DMS79 treated with DMSO at 0.1 percent for 48 hours (cell line): ENCODE data around the gene TMPRSS4.

Source experiments
- DNase-seq: peaks from one replicate; lab custom pipeline; 2025; lab: John Stamatoyannopoulos, UW

The TMPRSS4 gene

DNA sequence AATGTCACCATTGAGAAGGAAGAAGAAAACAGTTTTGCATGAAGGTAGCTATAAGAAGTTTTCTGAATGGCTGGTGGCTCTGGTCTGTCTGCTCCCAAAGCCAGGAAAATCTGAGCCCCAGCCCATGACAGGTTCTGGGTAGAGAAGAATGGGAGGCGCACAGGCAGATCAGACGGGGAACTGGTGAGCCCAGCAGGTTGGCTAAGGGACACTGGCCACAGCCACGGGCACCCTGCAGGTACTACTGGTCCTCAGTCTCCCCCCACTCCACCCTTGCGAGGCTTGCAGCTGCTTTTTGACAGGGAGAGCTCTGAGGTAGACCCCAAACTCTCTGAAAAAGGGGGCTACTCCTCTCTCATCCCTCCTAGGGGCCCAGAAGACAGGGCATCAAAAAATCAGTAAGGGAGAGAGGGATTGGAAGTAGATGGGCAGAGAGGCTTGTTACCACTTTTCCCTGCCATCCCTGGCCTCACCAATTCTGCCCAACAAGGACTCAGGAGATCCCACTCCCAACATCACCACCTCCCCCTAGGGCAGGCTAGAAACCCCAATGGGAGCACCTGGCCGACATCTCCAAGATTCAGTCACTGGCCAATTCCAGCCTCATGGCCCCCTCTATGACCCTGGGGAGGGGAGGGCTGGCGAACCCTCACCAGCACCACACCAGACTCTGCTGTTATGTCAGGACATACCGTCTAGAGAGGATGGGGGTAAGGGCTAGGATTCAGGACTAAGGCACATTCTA lies 58.3 kb downstream of the TMPRSS4 start:
- DNase-seq, result no peak

DNA sequence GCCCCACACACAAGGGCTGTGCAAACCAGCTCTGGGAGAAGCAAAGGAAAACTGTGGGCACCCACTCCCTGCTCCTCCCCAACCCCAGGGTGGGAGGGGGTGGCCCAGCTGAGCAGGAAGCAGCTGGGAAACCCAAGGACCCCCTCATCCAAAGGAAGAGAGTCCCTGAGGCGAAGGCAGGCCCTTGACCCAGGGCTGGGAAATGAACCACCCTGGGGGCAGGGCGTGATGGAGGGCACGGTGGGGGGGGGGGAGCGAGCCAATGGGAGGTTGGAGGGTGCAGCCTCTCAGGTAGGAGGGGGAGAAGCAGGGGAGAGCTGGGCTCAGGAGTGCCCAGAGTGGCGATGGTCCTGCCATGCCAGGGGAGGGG lies 58.9 kb downstream of the TMPRSS4 start:
- no peak for DNase-seq

DNA sequence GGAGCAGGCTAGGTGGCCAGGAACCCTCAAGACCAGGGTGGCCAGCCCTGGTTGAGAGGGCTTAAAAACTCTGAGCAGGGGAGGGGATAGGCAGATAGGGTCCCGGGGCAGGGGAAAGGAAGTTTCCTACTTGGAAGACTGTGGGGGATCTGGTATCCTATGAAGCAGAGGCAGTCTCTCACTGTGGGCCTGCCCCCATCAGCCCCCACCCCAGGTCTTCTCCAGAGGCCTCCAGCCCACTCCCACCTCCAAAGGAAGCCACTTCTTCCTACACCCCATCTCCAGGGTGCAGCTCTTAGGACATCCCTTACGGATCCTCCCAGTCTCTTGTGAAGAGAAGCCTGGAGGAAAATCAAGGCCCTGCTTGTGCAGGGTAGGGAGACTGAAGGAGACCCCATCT lies 59.5 kb downstream of the TMPRSS4 start:
- DNase-seq, result no peak

GRCh38 chr11:118136801-118137200 lies 59.9 kb downstream of the TMPRSS4 start:
- DNase-seq, result no peak

DNA sequence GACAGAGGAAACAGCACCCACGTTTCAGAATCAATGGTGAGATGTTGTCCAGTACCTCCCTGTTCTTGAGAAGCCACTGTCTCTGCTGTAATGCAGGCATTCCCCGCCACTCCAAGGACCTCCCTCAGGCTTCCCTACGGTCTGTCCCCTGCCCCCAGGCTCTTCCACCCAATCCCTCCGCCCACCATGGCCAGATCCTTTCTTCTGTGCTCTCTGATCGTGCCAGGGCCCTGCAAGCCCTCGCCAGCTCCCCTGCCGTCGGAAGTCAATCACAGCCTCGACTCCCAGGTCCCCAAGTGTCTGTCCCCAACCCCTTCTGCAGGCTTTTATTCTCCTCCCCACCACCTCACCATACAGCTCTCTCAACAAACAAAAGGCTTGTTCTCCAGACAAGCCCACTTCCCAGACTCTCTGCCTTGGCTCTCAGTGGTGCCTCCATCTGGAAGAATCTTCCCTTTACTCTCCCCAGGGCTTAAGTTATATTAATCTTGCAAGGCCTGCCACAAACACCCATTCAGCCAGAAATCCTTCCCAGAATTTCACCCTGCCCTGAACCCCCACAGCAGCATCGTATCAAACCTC lies 62.1 kb downstream of the TMPRSS4 start:
- DNase-seq, result no peak

DNA sequence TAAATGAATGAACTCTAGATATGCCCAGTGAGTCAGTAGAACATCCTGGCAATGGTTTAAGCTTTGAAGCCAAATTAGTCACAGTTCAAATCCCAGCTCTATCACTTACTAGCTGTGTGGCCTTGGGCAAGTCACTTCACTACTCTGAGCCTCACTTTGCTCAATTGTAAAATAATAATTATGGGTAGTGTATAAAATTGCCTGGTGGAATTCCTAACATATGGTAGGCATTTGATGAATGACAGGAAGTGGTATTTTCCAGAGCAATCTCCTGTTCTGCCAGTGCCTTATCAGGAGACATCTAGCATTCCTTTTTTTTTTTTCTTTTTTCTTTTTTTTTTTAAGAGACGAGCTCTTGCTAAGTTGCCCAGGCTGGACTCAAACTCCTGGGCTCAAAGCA lies 62.7 kb downstream of the TMPRSS4 start:
- DNase-seq, result no peak

- DNase-seq, result no peak
These were observed 65.2 kb downstream of the TMPRSS4 start for GRCh38 chr11:118142081-118142480.

DNA sequence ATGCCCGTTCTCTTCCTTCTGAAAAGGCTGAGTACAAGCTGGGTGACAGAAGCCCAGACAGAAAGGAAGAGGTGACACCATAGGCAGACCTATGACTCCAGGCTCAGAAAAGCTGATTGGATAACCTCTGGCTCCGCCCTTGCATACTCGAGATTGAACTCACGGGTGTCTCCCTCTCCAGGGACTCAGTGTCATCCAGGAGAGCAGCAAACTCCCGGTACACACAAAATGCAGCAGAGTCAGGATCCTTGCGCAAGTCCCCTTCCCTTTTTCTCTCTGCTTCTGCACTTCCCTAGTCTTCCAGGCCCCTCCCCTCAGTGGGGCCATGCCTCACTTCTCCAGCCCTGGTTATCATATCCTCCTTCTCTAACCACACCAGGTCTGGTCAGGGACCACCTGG lies 65.9 kb downstream of the TMPRSS4 start:
- DNase-seq, result no peak

DNA sequence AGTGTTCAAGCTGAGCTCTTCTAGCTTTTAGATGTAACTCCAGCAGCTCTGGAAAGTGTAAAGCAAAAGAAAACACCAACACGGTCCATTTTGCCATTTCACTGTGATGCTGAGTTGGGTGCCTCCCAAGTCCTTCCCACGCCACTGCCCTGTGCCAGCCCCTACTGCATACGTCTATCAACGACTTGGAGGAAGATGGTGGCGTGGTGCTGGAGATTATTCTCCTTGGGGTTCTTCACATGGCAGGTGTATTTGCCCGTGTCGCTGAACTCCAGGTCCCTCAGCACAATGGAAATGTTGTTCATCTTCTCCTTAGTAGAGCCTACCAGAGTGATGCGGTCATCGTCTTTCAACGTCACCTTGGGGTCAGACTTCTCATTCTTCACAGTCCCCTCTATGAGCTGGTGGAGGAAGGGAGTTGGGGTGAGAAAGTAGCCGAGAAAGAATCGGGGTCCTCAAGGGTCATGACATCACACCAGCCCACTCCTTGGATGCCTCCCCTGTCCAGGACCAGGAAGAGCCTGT lies 66.8 kb downstream of the TMPRSS4 start:
- no peak for DNase-seq

GRCh38 chr11:118144301-118145268 lies 67.7 kb downstream of the TMPRSS4 start:
- no peak for DNase-seq

- DNase-seq, result peak; percentile 93
These were observed 68.7 kb downstream of the TMPRSS4 start for GRCh38 chr11:118145285-118146227.

DNA sequence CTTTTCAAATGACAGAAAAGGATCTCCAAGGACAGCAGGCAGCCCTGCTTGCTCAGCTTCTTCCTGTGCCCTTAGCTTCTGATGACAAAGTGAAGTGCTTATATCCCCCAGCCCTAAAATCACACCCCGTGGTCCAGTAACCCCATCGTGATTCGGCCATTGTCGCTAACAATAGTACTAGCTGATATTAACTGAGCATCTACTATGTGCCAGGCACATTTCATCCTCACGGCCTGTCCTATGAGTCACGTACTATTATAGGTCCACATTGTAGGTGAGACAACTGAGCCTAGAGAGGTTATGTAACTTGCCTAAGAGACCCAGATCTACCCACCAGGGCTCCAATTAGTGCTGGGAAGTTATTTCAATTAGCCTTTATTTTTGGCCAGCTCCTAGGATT lies 69.7 kb downstream of the TMPRSS4 start:
- no peak for DNase-seq

GRCh38 chr11:118147502-118147901 lies 70.6 kb downstream of the TMPRSS4 start:
- no peak for DNase-seq

DNA sequence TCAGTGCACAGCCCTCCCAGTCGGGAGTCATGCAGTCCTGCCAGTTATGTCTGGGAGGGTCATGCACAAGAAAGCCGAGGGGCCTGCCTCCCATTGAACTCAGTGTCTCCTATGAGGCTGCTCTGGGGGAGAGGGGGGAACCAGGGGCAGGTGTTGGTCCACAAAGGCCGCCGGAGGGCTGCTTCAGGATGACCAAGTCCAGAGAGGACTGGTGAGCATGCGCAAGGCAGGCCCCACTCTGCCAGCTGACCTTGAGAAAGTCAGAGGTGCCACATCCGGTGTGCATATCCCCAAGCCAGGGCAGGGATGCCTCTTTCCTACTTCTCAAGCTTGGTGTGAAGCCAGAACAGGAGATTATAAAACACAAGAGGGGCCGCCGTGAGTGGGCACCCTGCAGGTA lies 71.4 kb downstream of the TMPRSS4 start:
- DNase-seq, result no peak

DNA sequence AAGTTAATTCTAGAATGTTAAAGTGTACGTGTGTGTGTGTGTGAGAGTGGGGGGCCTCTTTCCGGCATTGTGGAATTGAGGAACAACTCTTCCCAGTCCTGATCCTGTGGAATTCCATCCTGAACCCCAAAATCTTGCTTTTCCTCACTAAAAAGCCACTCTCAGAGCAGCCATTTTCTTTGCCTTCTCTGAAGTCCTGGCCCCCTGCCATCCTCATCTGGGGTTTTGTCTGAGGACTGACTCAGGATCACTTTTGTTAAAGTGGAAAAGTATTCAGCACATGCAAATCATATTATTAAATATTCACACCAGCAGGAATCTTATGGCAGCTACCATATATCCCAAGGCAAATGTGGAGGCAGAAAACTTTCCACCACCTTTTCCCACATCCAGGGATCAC lies 72.0 kb downstream of the TMPRSS4 start:
- DNase-seq, result peak; percentile 10

- DNase-seq, result no peak
These were observed 72.6 kb downstream of the TMPRSS4 start for GRCh38 chr11:118149493-118149892.

- DNase-seq, result no peak
These were observed 74.6 kb downstream of the TMPRSS4 start for GRCh38 chr11:118151431-118151830.

DNA sequence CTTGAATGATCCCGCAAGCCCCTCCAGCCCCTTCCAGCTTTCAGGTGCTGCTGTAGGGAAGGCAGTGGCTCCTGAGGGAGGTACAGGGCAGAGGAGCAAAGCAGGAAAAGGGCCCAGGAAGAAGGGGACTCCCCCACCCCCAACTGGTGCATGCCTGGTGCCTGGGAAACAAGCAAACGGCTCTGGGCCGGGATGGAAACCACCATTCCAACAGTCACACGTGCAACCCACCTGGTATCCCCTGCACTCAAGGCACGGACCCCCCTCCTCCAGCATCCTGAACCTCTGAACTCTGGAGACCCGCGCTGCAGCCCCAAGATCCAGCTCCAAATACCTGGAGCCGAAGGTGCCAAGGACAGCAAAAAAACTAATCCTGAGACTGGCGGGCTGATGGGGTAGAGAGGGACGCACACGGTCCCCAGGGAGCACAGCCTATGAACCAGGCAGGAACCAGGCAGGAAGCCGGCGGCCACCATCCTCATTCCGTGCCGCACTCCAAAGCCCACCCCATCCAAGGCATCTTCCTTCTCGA lies 75.2 kb downstream of the TMPRSS4 start:
- DNase-seq, result peak; percentile 50

- peak; percentile 82 for DNase-seq
These were observed 75.9 kb downstream of the TMPRSS4 start, which contains the start of gene SCN4B for GRCh38 chr11:118152552-118153471. Gene SCN4B (minus strand): TSS chr11:118152823. CDS start chr11:118152673, 150 bp downstream.

DNA sequence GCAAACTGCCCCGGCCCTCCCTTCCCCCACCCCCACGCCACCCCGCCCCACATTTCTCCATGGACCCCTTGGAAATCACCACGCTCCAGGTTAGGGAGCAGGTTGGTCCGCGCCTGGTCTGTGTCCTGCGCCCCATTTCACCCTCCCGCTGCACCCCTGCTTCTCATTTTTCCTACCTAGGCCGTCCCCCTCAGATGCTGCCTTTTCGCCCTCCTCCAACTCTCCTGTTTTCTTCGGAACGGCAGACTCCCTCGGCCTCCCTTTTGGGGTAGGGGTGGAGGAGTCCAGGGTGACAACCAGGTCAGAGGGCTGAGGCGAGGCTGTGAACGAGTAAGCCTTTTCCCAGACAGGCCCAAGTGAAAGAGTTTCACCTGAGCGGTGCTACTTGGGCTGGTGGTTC lies 76.6 kb downstream of the TMPRSS4 start:
- DNase-seq, result no peak
